Fibroblast of lung (primary cell): ENCODE results near the gene ATP7A. TPM values are rescaled to one million over a fixed set of nuclear protein-coding genes. Genes with fewer than 3 reads are reported as not detected.

Experiments
- DNase-seq, 2 donors: peaks; one replicate each; pipeline versions ENCODE4 v3.0.0 to v3.0.0-alpha.2; 2010; ENCODE audit warnings: low read depth in 2 of 2
- H2AFZ ChIP-seq: 2 replicates; pipeline ENCODE4 v1.5.1; 2012; ENCODE audit warnings: low read length, control low read depth, inconsistent platforms
- H3K27ac ChIP-seq: 2 replicates; pipeline ENCODE4 v1.5.1; 2011; ENCODE audit warnings: low read length, control low read depth; ENCODE audit not compliant: insufficient read depth
- H3K27me3 ChIP-seq: 2 replicates; pipeline ENCODE4 v1.5.1; 2011; ENCODE audit warnings: mild to moderate bottlenecking, low read length; ENCODE audit not compliant: control insufficient read depth, insufficient read depth
- H3K36me3 ChIP-seq: 2 replicates; pipeline ENCODE4 v1.5.1; 2011; ENCODE audit warnings: low read length; ENCODE audit not compliant: control insufficient read depth, insufficient read depth
- H3K4me1 ChIP-seq: 2 replicates; pipeline ENCODE4 v1.5.1; 2011; ENCODE audit warnings: low read length; ENCODE audit not compliant: control insufficient read depth, insufficient read depth; ENCODE audit errors: extremely low read depth
- H3K4me2 ChIP-seq: 2 replicates; pipeline ENCODE4 v1.5.1; 2011; ENCODE audit warnings: low read length, control low read depth; ENCODE audit not compliant: insufficient read depth; ENCODE audit errors: extremely low read depth
- H3K4me3 ChIP-seq, 4 experiments: fragments of 200-600 bp in 1 of 4; sonication (generic) in 1 of 4; replicated peaks in 1 of 4; 2 replicates each; pipeline ENCODE4 v1.5.1; 2011 to 2016; ENCODE audit warnings: low read length in 4 of 4, low read depth in 3 of 4, mild to moderate bottlenecking in 3 of 4, control low read depth in 2 of 4, inconsistent platforms in 1 of 4, mixed read lengths in 1 of 4; ENCODE audit not compliant: insufficient read depth in 1 of 4; ENCODE audit errors: control extremely low read depth in 1 of 4
- H3K79me2 ChIP-seq: 2 replicates; pipeline ENCODE4 v1.5.1; 2012; ENCODE audit warnings: mild to moderate bottlenecking, low read length, inconsistent platforms; ENCODE audit not compliant: control insufficient read depth, insufficient read depth
- H3K9ac ChIP-seq: 2 replicates; pipeline ENCODE4 v1.5.1; 2011; ENCODE audit warnings: mild to moderate bottlenecking, low read length, control low read depth; ENCODE audit not compliant: insufficient read depth
- H3K9me3 ChIP-seq: 2 replicates; pipeline ENCODE4 v1.5.1; 2012; ENCODE audit warnings: low read depth, low read length; ENCODE audit not compliant: control insufficient read depth, insufficient read depth
- H4K20me1 ChIP-seq: 2 replicates; pipeline ENCODE4 v1.5.1; 2011; ENCODE audit warnings: low read length; ENCODE audit not compliant: control insufficient read depth, insufficient read depth; ENCODE audit errors: extremely low read depth
- EZH2 ChIP-seq: IDR thresholded peaks from 2 replicates; pipeline ENCODE4 v1.5.1; 2012; ENCODE audit warnings: low read length, control low read depth, mild to moderate bottlenecking; ENCODE audit errors: missing control alignments
- polyA plus RNA-seq, 2 donors: library from polyadenylated mRNA; depleted of rRNA in 1 of 2; stranded (reverse) in 1 of 2; unstranded in 1 of 2; fragments of >200 nt; gene quantifications; 2 replicates each; pipeline ENCODE4 v1.2.1, GENCODE V29; 2011 to 2012; ENCODE audit warnings: missing spikeins in 1 of 2
- total RNA-seq: library from RNA; depleted of rRNA; stranded (reverse); fragments of >200 nt; gene quantifications from 2 replicates; pipeline ENCODE4 v1.2.1, GENCODE V29; 2014
- TF ChIP-seq, protein P1 (sequence below), 2 donors: IDR thresholded peaks in 1 of 2; conservative IDR thresholded peaks in 1 of 2; 1 replicate in 1 of 2; 2 replicates in 1 of 2; pipeline ENCODE4 v1.5.1; 2011 to 2012; ENCODE audit warnings: low read length in 2 of 2, control low read depth in 1 of 2, inconsistent platforms in 1 of 2, low read depth in 1 of 2, mild to moderate bottlenecking in 1 of 2

The ATP7A gene
- total and polyA plus RNA-seq, 2 donors (not counting 1 experiment from before 2014, with no cell fraction given), result 12.2 to 18.3 TPM

GRCh38 chrX:77899081-77899828 is 11.2 kb upstream of the ATP7A start, which contains the start of gene COX7B:
TSS of gene COX7B (plus strand) at chrX:77899468. CDS start at chrX:77899554, 86 bp downstream.
- peaks cover 2% of the 10 kb centered on the region for H3K4me1 ChIP-seq
- no peaks in the 10 kb centered on the region for H4K20me1 ChIP-seq
- H3K27ac ChIP-seq, result peak within 1 kb of the TSS; percentile 81
- peak; percentile 92 to 98 for DNase-seq
- no peaks in the 10 kb centered on the region for H3K9me3 ChIP-seq
- peak within 1 kb of the TSS; percentile 58 to 99 (median 68) for H3K4me3 ChIP-seq
- H3K79me2 ChIP-seq, result peaks cover 35% of the 10 kb centered on the region
- no peaks in the 10 kb centered on the region for H3K27me3 ChIP-seq
- H3K36me3 ChIP-seq, result no peaks in the 10 kb centered on the region
- H2AFZ ChIP-seq, result peak within 1 kb of the TSS; percentile 45
- peak within 1 kb of the TSS; percentile 55 for H3K9ac ChIP-seq
- no peak for TF ChIP-seq EZH2
- TF ChIP-seq, protein P1, sequence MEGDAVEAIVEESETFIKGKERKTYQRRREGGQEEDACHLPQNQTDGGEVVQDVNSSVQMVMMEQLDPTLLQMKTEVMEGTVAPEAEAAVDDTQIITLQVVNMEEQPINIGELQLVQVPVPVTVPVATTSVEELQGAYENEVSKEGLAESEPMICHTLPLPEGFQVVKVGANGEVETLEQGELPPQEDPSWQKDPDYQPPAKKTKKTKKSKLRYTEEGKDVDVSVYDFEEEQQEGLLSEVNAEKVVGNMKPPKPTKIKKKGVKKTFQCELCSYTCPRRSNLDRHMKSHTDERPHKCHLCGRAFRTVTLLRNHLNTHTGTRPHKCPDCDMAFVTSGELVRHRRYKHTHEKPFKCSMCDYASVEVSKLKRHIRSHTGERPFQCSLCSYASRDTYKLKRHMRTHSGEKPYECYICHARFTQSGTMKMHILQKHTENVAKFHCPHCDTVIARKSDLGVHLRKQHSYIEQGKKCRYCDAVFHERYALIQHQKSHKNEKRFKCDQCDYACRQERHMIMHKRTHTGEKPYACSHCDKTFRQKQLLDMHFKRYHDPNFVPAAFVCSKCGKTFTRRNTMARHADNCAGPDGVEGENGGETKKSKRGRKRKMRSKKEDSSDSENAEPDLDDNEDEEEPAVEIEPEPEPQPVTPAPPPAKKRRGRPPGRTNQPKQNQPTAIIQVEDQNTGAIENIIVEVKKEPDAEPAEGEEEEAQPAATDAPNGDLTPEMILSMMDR (conservative IDR thresholded peaks at IDR 0.05 in 1 of 2, IDR thresholded peaks at IDR 0.05 in 1 of 2; ENCODE audit: low read depth in 1 of 2, low read length in 2 of 2), result peak; percentile 38 to 46
- H3K4me2 ChIP-seq, result peak within 1 kb of the TSS; percentile 58

- no peak for TF ChIP-seq EZH2
- TF ChIP-seq, protein P1 (conservative IDR thresholded peaks at IDR 0.05 in 1 of 2, IDR thresholded peaks at IDR 0.05 in 1 of 2; ENCODE audit: low read depth in 1 of 2, low read length in 2 of 2), result no peak
- no peaks in the 10 kb centered on the region for H3K36me3 ChIP-seq
- H3K9ac ChIP-seq, result peak overlapping the region; percentile 32
- H3K9me3 ChIP-seq, result no peaks in the 10 kb centered on the region
- no peak for DNase-seq
- H4K20me1 ChIP-seq, result no peaks in the 10 kb centered on the region
- H2AFZ ChIP-seq, result no peak overlapping the region
- H3K4me2 ChIP-seq, result peak overlapping the region; percentile 58
- H3K79me2 ChIP-seq, result peaks cover 26% of the 10 kb centered on the region
- peak overlapping the region; percentile 58 to 99 (median 68) for H3K4me3 ChIP-seq
- peak overlapping the region; percentile 81 for H3K27ac ChIP-seq
- no peaks in the 10 kb centered on the region for H3K27me3 ChIP-seq
- H3K4me1 ChIP-seq, result peaks cover 2% of the 10 kb centered on the region
These were observed 9.8 kb upstream of the ATP7A start for GRCh38 chrX:77900688-77901087.

- DNase-seq, result no peak
- no peak overlapping the region for H3K9ac ChIP-seq
- no peaks in the 10 kb centered on the region for H4K20me1 ChIP-seq
- TF ChIP-seq EZH2, result no peak
- TF ChIP-seq, protein P1 (conservative IDR thresholded peaks at IDR 0.05 in 1 of 2, IDR thresholded peaks at IDR 0.05 in 1 of 2; ENCODE audit: low read depth in 1 of 2, low read length in 2 of 2), result no peak
- H3K4me1 ChIP-seq, result peaks cover 2% of the 10 kb centered on the region
- H3K27ac ChIP-seq, result no peak overlapping the region
- H2AFZ ChIP-seq, result no peak overlapping the region
- H3K36me3 ChIP-seq, result no peaks in the 10 kb centered on the region
- H3K27me3 ChIP-seq, result no peaks in the 10 kb centered on the region
- no peaks in the 10 kb centered on the region for H3K9me3 ChIP-seq
- H3K4me3 ChIP-seq, result peak overlapping the region in 1 of 4 experiments; percentile 99
- peaks cover 26% of the 10 kb centered on the region for H3K79me2 ChIP-seq
- peak overlapping the region; percentile 58 for H3K4me2 ChIP-seq
These were observed 9.0 kb upstream of the ATP7A start for GRCh38 chrX:77901506-77901905.
